Activated T-helper 1 cell treated with anti-CD3 and anti-CD28 coated beads, Interleukin-12 subunit alpha, Interleukin-12 subunit beta, Interleukin-2, Interleukin-4 antibody, amounts not matched to agents 30 ng/mL and 10 ng/mL and 1 ng/mL, durations not matched to agents 14 hours and 24 hours and 36 hours (primary cell): Measurements from ENCODE around the gene SRGAP2C. TPM values are rescaled to one million over a fixed set of nuclear protein-coding genes. Genes with fewer than 3 reads are reported as not detected.
A peak's percentile ranks its signal among the peaks of the same experiment; 100 is the strongest.
"Not testable (repeated sequence)": the region's sequence is repeated elsewhere in the genome, so short reads cannot be mapped to it uniquely, and the experiment has no call there.

ENCODE experiments used
- DNase-seq: peaks from one replicate; pipeline ENCODE4 v3.0.0; 2021; ENCODE audit warnings: low spot score
- H3K27ac Mint-ChIP-seq: one replicate; pipeline ENCODE4 v1.8.0; 2021; ENCODE audit warnings: mild to moderate bottlenecking, mixed read lengths
- H3K27me3 Mint-ChIP-seq: one replicate; pipeline ENCODE4 v1.8.0; 2022; ENCODE audit warnings: mild to moderate bottlenecking, moderate library complexity, mixed read lengths; ENCODE audit not compliant: insufficient read depth
- H3K36me3 Mint-ChIP-seq: one replicate; pipeline ENCODE4 v1.8.0; 2021; ENCODE audit warnings: low read depth, mixed read lengths
- H3K4me1 Mint-ChIP-seq: one replicate; pipeline ENCODE4 v1.8.0; 2021; ENCODE audit warnings: low read depth, mixed read lengths
- H3K4me3 Mint-ChIP-seq: one replicate; pipeline ENCODE4 v1.8.0; 2021; ENCODE audit warnings: mild to moderate bottlenecking, moderate library complexity, mixed read lengths
- H3K9me3 Mint-ChIP-seq: one replicate; pipeline ENCODE4 v1.8.0; 2021; ENCODE audit warnings: mixed read lengths
- intact Hi-C: fragments of 100-400 bp; cut with micrococcal nuclease; formaldehyde crosslinking; loops from one replicate; pipeline ENCODE4 v1.15.1; 2024
- total RNA-seq: library from RNA; stranded (reverse); gene quantifications from 2 replicates; pipeline ENCODE4 v1.2.3, GENCODE V29; 2022

SRGAP2C gene
- total RNA-seq, 1 donor from 2014 or later = 52.9 TPM

DNA sequence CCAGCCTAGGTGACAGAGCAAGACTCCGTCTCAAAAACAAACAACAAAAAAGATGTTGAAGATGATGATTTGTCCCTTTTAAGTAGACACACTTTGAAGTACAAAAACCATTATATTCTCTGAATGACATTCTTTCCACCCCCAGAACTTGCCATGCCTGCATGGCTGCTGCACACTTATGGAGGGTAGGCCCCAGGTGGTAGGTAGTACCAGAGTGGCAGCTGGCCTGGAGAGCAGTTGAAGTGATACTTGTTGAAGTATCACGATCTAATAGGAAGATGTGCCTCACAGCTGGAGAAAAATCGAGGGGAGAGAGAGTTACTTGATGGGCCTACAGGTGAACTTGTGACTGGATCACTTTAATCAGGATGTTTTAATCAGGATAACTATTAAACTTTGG is 15.0 kb downstream of the SRGAP2C start:
- intact Hi-C loops, DNase-seq, H3K36me3 Mint-ChIP-seq, H3K9me3 Mint-ChIP-seq, H3K27ac Mint-ChIP-seq, H3K27me3 Mint-ChIP-seq, H3K4me3 Mint-ChIP-seq: not testable (repeated sequence)
- peaks cover 11% of the 10 kb centered on the region for H3K4me1 Mint-ChIP-seq

DNA sequence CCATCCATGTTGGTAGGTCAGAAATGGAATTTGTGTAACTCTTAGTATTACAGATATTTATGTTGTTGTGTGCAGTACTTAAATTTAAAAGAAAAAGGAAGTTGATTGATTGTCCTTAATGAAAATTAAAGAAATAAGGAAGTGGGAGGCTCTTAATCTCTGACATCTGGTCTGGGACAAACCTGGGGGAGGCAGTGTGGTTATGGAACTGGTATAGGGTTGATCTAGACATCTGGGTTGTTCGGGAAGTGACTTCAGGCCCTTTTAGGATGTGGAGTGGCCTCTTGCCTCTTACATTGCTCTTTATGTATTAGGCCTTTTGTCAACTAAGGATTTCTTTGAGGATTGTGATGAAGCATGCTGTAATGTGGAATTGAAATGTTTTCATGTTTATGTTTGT is 15.5 kb downstream of the SRGAP2C start:
- H3K36me3 Mint-ChIP-seq, H3K27ac Mint-ChIP-seq, DNase-seq, intact Hi-C loops, H3K27me3 Mint-ChIP-seq, H3K9me3 Mint-ChIP-seq, H3K4me3 Mint-ChIP-seq: not testable (repeated sequence)
- peaks cover 11% of the 10 kb centered on the region for H3K4me1 Mint-ChIP-seq

GRCh38 chr1:121200985-121201981 is 16.5 kb downstream of the SRGAP2C start:
- intact Hi-C loops = not testable (repeated sequence)

GRCh38 chr1:121202986-121203385 is 18.2 kb downstream of the SRGAP2C start:
- H3K27me3 Mint-ChIP-seq, H3K36me3 Mint-ChIP-seq, H3K4me3 Mint-ChIP-seq, H3K27ac Mint-ChIP-seq, DNase-seq, H3K9me3 Mint-ChIP-seq, intact Hi-C loops: not testable (repeated sequence)
- H3K4me1 Mint-ChIP-seq = peaks cover 14% of the 10 kb centered on the region

More at GRCh38 chr1:121200985-121201981, 16.5 kb downstream of the SRGAP2C start:
- H3K4me1 Mint-ChIP-seq = peaks cover 14% of the 10 kb centered on the region
- H3K27me3 Mint-ChIP-seq, H3K36me3 Mint-ChIP-seq, H3K27ac Mint-ChIP-seq, H3K9me3 Mint-ChIP-seq, H3K4me3 Mint-ChIP-seq, DNase-seq: not testable (repeated sequence)

DNA sequence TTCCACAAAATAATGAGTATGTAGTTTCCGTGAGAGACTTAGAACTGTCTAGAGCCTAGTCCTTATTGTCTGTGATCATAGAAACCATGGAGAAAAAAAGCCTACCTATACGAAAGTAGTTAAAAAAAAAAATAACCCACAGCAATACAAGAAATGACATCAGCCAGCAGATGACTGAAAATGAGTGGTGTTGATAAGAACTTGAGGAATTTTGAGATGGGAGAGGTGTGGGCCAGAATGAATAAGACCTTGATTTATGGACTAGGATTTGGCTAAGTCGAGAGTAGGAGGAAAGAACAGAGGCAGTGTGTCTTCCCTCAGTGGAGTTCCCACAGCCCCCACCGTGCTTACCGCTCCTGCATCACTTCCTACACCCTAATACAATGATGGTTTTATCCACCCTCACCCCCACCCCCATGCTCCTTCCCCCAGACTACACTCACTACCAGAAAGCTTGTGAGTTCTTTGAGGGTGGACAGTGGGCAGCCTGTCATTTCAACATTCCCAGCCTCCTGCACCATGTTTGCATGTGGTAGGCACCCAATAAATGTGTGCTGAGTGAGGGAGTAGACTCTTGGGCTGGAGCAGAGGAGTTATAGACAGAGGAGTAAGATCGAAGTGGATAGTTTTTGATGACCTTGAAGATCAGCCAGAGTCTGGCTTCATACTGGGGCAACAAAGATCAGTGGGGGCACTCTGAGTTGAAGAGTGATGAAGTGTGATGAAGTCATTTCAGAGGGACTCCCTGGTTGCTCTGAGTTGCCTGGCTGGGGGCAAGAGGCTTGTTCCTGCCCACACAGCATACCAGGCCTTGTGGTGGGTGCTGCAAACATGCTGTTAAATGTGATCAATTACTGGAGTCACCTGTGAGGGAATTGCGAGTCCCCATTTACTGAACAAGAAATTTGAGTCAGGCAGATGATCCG is 21.3 kb downstream of the SRGAP2C start:
- H3K36me3 Mint-ChIP-seq, DNase-seq, H3K4me3 Mint-ChIP-seq, H3K9me3 Mint-ChIP-seq, H3K27me3 Mint-ChIP-seq, intact Hi-C loops: not testable (repeated sequence)
- peak overlapping the region; percentile 61 for H3K27ac Mint-ChIP-seq
- H3K4me1 Mint-ChIP-seq = peaks cover 14% of the 10 kb centered on the region

DNA sequence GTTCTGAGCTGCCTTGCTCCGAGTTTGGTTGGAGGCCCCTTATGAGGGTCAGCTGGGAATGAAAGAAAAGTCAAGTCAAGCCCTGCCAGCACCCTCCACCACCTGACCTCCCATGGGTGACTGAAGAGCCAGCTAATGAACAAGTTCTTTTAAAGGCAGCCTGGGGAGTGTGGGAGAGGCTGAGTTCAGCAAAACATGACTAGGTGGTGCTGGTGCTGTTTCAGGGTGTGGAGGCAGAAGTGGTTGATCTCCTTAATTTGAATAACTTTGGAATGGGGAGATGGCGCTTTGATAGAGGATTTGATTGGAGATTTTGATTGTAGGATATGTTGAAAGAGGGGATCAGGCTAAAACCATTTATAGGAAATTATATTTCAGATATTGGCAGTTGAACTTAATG is 22.6 kb downstream of the SRGAP2C start:
- DNase-seq, H3K4me1 Mint-ChIP-seq, H3K9me3 Mint-ChIP-seq, H3K4me3 Mint-ChIP-seq, H3K27ac Mint-ChIP-seq, H3K27me3 Mint-ChIP-seq, H3K36me3 Mint-ChIP-seq, intact Hi-C loops: not testable (repeated sequence)

GRCh38 chr1:121208375-121208774 is 23.6 kb downstream of the SRGAP2C start:
- H3K9me3 Mint-ChIP-seq, H3K36me3 Mint-ChIP-seq, H3K27me3 Mint-ChIP-seq, H3K4me3 Mint-ChIP-seq, intact Hi-C loops, H3K27ac Mint-ChIP-seq, DNase-seq, H3K4me1 Mint-ChIP-seq: not testable (repeated sequence)

- DNase-seq, H3K4me1 Mint-ChIP-seq, H3K36me3 Mint-ChIP-seq, H3K27me3 Mint-ChIP-seq, H3K4me3 Mint-ChIP-seq, H3K9me3 Mint-ChIP-seq, intact Hi-C loops, H3K27ac Mint-ChIP-seq: not testable (repeated sequence)
Observed at GRCh38 chr1:121210778-121211177, 26.0 kb downstream of the SRGAP2C start.

DNA sequence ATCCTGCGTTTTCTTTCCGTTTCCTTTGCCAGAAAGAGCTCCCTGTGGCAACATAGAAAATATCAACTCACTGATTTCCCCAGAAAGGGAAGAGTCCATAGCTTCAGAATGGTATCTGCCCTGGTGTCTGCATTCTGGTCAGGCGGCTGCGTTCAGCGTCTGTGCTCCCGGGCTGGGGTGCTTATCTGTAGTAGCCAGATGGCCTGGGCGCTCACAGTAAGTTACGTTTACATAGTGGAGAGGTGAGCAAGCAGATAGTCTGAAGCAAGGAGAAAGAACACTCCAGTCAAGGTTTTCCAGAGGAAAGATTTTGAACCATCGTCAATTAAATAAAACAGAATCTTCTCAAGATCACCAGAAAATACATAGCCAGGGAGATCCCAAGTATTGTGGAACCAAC is 28.7 kb downstream of the SRGAP2C start:
- H3K27ac Mint-ChIP-seq, H3K27me3 Mint-ChIP-seq, H3K4me1 Mint-ChIP-seq, H3K4me3 Mint-ChIP-seq, H3K36me3 Mint-ChIP-seq, H3K9me3 Mint-ChIP-seq, DNase-seq, intact Hi-C loops: not testable (repeated sequence)

GRCh38 chr1:121214544-121215156 is 29.9 kb downstream of the SRGAP2C start:
- H3K9me3 Mint-ChIP-seq, H3K4me1 Mint-ChIP-seq, H3K36me3 Mint-ChIP-seq, H3K4me3 Mint-ChIP-seq, DNase-seq, intact Hi-C loops, H3K27me3 Mint-ChIP-seq, H3K27ac Mint-ChIP-seq: not testable (repeated sequence)

GRCh38 chr1:121215699-121216417 is 31.1 kb downstream of the SRGAP2C start:
- intact Hi-C loops, H3K4me1 Mint-ChIP-seq, H3K27ac Mint-ChIP-seq, H3K4me3 Mint-ChIP-seq, DNase-seq, H3K27me3 Mint-ChIP-seq, H3K9me3 Mint-ChIP-seq, H3K36me3 Mint-ChIP-seq: not testable (repeated sequence)

DNA sequence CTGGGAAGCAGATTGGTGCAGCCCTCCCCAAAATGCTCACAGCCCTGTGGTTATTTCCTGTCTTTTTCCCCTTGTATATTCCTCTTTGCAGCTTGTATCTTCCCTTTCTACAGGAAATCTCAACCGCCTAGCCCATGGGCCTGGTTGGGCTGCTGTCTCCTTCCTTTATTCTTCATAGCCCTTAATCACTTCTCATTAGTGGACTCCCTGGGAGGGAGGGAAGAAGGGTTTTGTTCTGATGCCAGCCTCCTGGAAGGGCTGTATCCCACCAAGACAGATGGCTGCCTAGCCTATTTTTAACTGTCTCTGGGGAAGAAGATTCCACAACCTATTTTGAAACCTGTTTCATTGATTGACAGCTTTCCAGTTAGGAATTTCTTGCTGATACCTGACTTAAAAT is 31.9 kb downstream of the SRGAP2C start:
- H3K27me3 Mint-ChIP-seq, H3K36me3 Mint-ChIP-seq, intact Hi-C loops, H3K4me3 Mint-ChIP-seq, H3K27ac Mint-ChIP-seq, H3K9me3 Mint-ChIP-seq, H3K4me1 Mint-ChIP-seq, DNase-seq: not testable (repeated sequence)
